Thyroid gland (tissue), 4 donors: ENCODE measurements around the gene PTPRN2. TPM values are rescaled to one million over a fixed set of nuclear protein-coding genes. Genes with fewer than 3 reads are reported as not detected.

Experiments
- DNase-seq, 2 donors: peaks; one replicate each; pipeline ENCODE4 v3.0.0-alpha.2; 2019
- H3K27ac ChIP-seq, 3 donors: fragments of 200-600 bp; sonication (generic); 1 replicate in 2 of 3; 2 replicates in 1 of 3; pipeline ENCODE4 v1.5.1; 2016 to 2019; ENCODE audit warnings: mild to moderate bottlenecking in 1 of 3, moderate library complexity in 1 of 3
- H3K27me3 ChIP-seq: fragments of 200-600 bp; sonication (generic); one replicate; pipeline ENCODE4 v1.5.1; 2019
- H3K36me3 ChIP-seq, 2 donors: fragments of 200-600 bp; sonication (generic); one replicate each; pipeline ENCODE4 v1.5.1; 2016 to 2019
- H3K4me1 ChIP-seq, 2 donors: fragments of 200-600 bp; sonication (generic); one replicate each; pipeline ENCODE4 v1.5.1; 2017 to 2019
- H3K4me3 ChIP-seq, 3 donors: fragments of 200-600 bp; sonication (generic); replicated peaks in 1 of 3; 1 replicate in 2 of 3; 2 replicates in 1 of 3; pipeline ENCODE4 v1.5.1; 2016; ENCODE audit warnings: mild to moderate bottlenecking in 1 of 3
- H3K9me3 ChIP-seq: fragments of 200-600 bp; sonication (generic); one replicate; pipeline ENCODE4 v1.5.1; 2017
- CTCF ChIP-seq, 6 experiments: fragments of 200-600 bp in 3 of 6; fragments of 450-650 bp in 3 of 6; sonication (generic) in 3 of 6; IDR thresholded peaks; one replicate each; pipeline ENCODE4 v1.5.1; 2016 to 2019; ENCODE audit warnings: antibody characterized with exemption in 6 of 6, mild to moderate bottlenecking in 2 of 6, inconsistent platforms in 1 of 6, moderate library complexity in 1 of 6
- POLR2A ChIP-seq, 2 donors: fragments of 450-650 bp; IDR thresholded peaks; one replicate each; pipeline ENCODE4 v1.6.1; 2017; ENCODE audit warnings: antibody characterized with exemption in 2 of 2, mild to moderate bottlenecking in 2 of 2, moderate library complexity in 1 of 2
- WGBS, 2 donors: methylation state at CpG; one replicate each; pipeline ENCODE4 v1.1.5; 2017; 5-methylcytosine and 5-hydroxymethylcytosine counted together
- intact Hi-C: fragments of 100-400 bp; cut with DNase I; formaldehyde crosslinking; loops from one replicate; pipeline ENCODE4 v1.15.1; 2023
- total RNA-seq, 4 donors: library from RNA; depleted of rRNA; stranded (reverse); fragments of >200 nt; gene quantifications; one replicate each; pipeline ENCODE4 v1.2.3, GENCODE V29; 2016

PTPRN2 gene
- total RNA-seq, 4 donors from 2014 or later: 4.2 to 9.9 (median 7.7) TPM

- no peak overlapping the region for H3K27ac ChIP-seq
- DNase-seq: no peak
- H3K4me3 ChIP-seq: no peak overlapping the region
- H3K36me3 ChIP-seq: no peaks in the 10 kb centered on the region
- WGBS, 2 donors: 82 to 87% methylated on average over 15 of the region's 15 CpGs
- no peak for TF ChIP-seq POLR2A (IDR thresholded peaks at IDR 0.05)
- no peaks in the 10 kb centered on the region for H3K27me3 ChIP-seq
- H3K4me1 ChIP-seq: no peaks in the 10 kb centered on the region
- H3K9me3 ChIP-seq: no peaks in the 10 kb centered on the region
- intact Hi-C loops: no loop called here
These were observed 411.8 kb downstream of the PTPRN2 start for GRCh38 chr7:158175779-158176178.

- Histone ChIP-seq H3K4me1 (no peaks in the 10 kb centered on the region), H3K36me3 (no peaks in the 10 kb centered on the region), H3K27me3 (no peaks in the 10 kb centered on the region), H3K27ac (no peak overlapping the region), H3K9me3 (no peaks in the 10 kb centered on the region), H3K4me3 (no peak overlapping the region)
- DNase-seq: no peak
- WGBS, 2 donors: 88 to 93% methylated on average over 12 of the region's 12 CpGs
- TF ChIP-seq CTCF (IDR thresholded peaks at IDR 0.05) (no peak), POLR2A (IDR thresholded peaks at IDR 0.05) (no peak)
- intact Hi-C loops: no loop called here
These were observed 412.7 kb downstream of the PTPRN2 start for GRCh38 chr7:158174947-158175346.

GRCh38 chr7:158167373-158167772 is 420.2 kb downstream of the PTPRN2 start:
- Histone ChIP-seq H3K4me3 (no peak overlapping the region), H3K4me1 (no peaks in the 10 kb centered on the region), H3K27me3 (no peaks in the 10 kb centered on the region), H3K36me3 (no peaks in the 10 kb centered on the region), H3K27ac (no peak overlapping the region), H3K9me3 (no peaks in the 10 kb centered on the region)
- TF ChIP-seq POLR2A (IDR thresholded peaks at IDR 0.05): no peak
- no peak for TF ChIP-seq CTCF (IDR thresholded peaks at IDR 0.05)
- intact Hi-C loops: no loop called here
- DNase-seq: no peak
- WGBS, 2 donors: 80% methylated on average over 4 of the region's 4 CpGs

- DNase-seq: no peak
- H3K27ac ChIP-seq: no peak overlapping the region
- no peaks in the 10 kb centered on the region for H3K27me3 ChIP-seq
- H3K4me3 ChIP-seq: no peak overlapping the region
- no peaks in the 10 kb centered on the region for H3K9me3 ChIP-seq
- intact Hi-C loops: no loop called here
- WGBS, 2 donors: 90 to 92% methylated on average over 39 to 41 of the region's 41 CpGs
- no peak for TF ChIP-seq CTCF (IDR thresholded peaks at IDR 0.05)
- TF ChIP-seq POLR2A (IDR thresholded peaks at IDR 0.05): no peak
- H3K4me1 ChIP-seq: no peaks in the 10 kb centered on the region
- no peaks in the 10 kb centered on the region for H3K36me3 ChIP-seq
These were observed 421.0 kb downstream of the PTPRN2 start for GRCh38 chr7:158166386-158167340.

GRCh38 chr7:158165711-158166110 is 421.9 kb downstream of the PTPRN2 start:
- intact Hi-C loops: no loop called here
- DNase-seq: no peak
- 90 to 93% methylated on average over 16 of the region's 16 CpGs for WGBS, 2 donors

More at GRCh38 chr7:158165711-158166110, 421.9 kb downstream of the PTPRN2 start:
- Histone ChIP-seq H3K9me3 (no peaks in the 10 kb centered on the region), H3K4me3 (no peak overlapping the region), H3K4me1 (no peaks in the 10 kb centered on the region), H3K27ac (no peak overlapping the region), H3K36me3 (no peaks in the 10 kb centered on the region), H3K27me3 (no peaks in the 10 kb centered on the region)
- no peak for TF ChIP-seq POLR2A (IDR thresholded peaks at IDR 0.05)
- no peak for TF ChIP-seq CTCF (IDR thresholded peaks at IDR 0.05)
